HUDEP-2 (cell line): ENCODE measurements around the gene ACTN3.
"Not testable (repeated sequence)": the region's sequence is repeated elsewhere in the genome, so short reads cannot be mapped to it uniquely, and the experiment has no call there.

Experiments
- DNase-seq, 76 experiments: peaks; one replicate each; lab custom pipeline; 2025; ENCODE audit not compliant: unreplicated experiment in 76 of 76; lab: John Stamatoyannopoulos, UW

Gene ACTN3

GRCh38 chr11:66592457-66593302 is 46.0 kb downstream of the ACTN3 start, which contains the start of the genes CCDC87 and CCS:
CCDC87 (minus strand) TSS chr11:66593063; CDS start chr11:66593015, 48 bp downstream.
CCS (plus strand) TSS chr11:66593185; CDS start chr11:66593262, 77 bp downstream.
- DNase-seq: peak in 74 of 76 experiments; percentile 56 to 97 (median 93)

GRCh38 chr11:66593303-66593635 is 46.6 kb downstream of the ACTN3 start:
- DNase-seq: no peak

- no peak for DNase-seq
These were observed 46.9 kb downstream of the ACTN3 start for GRCh38 chr11:66593650-66594049.

GRCh38 chr11:66595245-66595904 is 48.7 kb downstream of the ACTN3 start:
- DNase-seq: peak in 72 of 76 experiments; percentile 17 to 86 (median 68)

- DNase-seq: no peak
These were observed 52.3 kb downstream of the ACTN3 start for GRCh38 chr11:66598993-66599392.

- no peak for DNase-seq
These were observed 53.5 kb downstream of the ACTN3 start for GRCh38 chr11:66600219-66600618.

- DNase-seq: no peak
These were observed 54.0 kb downstream of the ACTN3 start for GRCh38 chr11:66600631-66601233.

GRCh38 chr11:66603072-66603471 is 56.4 kb downstream of the ACTN3 start:
- DNase-seq: no peak

- DNase-seq: peak in 73 of 76 experiments; percentile 16 to 93 (median 70)
These were observed 57.5 kb downstream of the ACTN3 start for GRCh38 chr11:66604155-66604554.

- DNase-seq: not testable (repeated sequence)
These were observed 59.9 kb downstream of the ACTN3 start for GRCh38 chr11:66606608-66607007.

- no peak for DNase-seq
These were observed 60.6 kb downstream of the ACTN3 start for GRCh38 chr11:66607126-66607834.

- no peak for DNase-seq
These were observed 63.3 kb downstream of the ACTN3 start for GRCh38 chr11:66609721-66610617.

- DNase-seq: no peak
These were observed 65.8 kb downstream of the ACTN3 start for GRCh38 chr11:66612458-66612857.
